Type B pancreatic cell (in vitro differentiated cells): Measurements from ENCODE around the gene USE1. TPM values are rescaled to one million over a fixed set of nuclear protein-coding genes. Genes with fewer than 3 reads are reported as not detected.

ENCODE experiments used
- DNase-seq: peaks from one replicate; pipeline ENCODE4 v3.0.0; 2021; ENCODE audit warnings: mixed read lengths; ENCODE audit not compliant: unreplicated experiment; ENCODE audit errors: extremely low spot score
- H3K27ac Mint-ChIP-seq: 2 replicates; pipeline ENCODE4 v1.8.0; 2021; ENCODE audit warnings: mild to moderate bottlenecking, mixed read lengths
- H3K27me3 Mint-ChIP-seq: 2 replicates; pipeline ENCODE4 v1.8.0; 2021; ENCODE audit warnings: mixed read lengths
- H3K36me3 Mint-ChIP-seq: 2 replicates; pipeline ENCODE4 v1.8.0; 2021; ENCODE audit warnings: mixed read lengths
- H3K4me1 Mint-ChIP-seq: one replicate; pipeline ENCODE4 v1.8.0; 2021; ENCODE audit warnings: mixed read lengths; ENCODE audit not compliant: unreplicated experiment
- H3K4me3 Mint-ChIP-seq: 2 replicates; pipeline ENCODE4 v1.8.0; 2021; ENCODE audit warnings: mild to moderate bottlenecking, mixed read lengths
- H3K9me3 Mint-ChIP-seq: 2 replicates; pipeline ENCODE4 v1.8.0; 2021; ENCODE audit warnings: mixed read lengths
- CTCF ChIP-seq: fragments of 200-600 bp; sonication (generic); conservative IDR thresholded peaks from 2 replicates; pipeline ENCODE4 v1.5.0; 2021; ENCODE audit warnings: antibody characterized with exemption, mild to moderate bottlenecking
- total RNA-seq: library from RNA; stranded (reverse); gene quantifications from 2 replicates; pipeline ENCODE4 v1.2.1, GENCODE V29; 2021; ENCODE audit warnings: low replicate concordance

Gene USE1
- total RNA-seq, 1 donor from 2014 or later = 22.3 TPM

DNA sequence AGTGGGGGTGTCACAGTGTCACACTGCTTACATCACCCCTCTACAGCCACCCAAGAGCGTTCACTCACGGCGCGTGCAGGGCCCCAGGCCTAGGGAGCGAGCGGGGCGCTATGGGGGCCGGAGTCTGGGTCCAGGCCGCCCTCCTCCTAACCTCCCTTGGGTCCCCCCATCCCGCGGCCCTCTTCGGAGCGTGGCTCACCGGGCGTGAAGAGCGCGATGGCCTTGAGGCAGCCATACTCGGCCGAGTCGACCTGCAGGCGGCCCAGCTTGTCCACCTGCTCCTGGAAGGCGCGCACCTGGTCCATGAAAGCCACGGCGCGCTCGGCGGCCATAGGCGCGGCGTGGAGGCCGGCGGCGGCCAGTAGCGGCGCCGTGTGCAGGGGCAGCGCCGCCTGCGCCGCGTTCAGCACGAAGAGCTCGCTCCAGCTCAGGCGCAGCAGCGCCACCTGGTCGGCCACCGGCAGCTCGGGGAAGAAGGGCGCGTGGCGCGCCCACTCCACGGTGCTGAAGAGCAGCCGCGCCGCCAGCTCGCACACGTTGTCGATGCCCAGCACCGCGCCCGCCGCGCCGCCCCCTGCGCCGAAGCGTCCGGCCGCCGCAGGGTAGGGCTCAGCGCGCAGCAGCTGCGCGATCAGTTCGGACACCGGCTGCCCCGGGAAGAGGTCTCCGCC is 20.3 kb downstream of the USE1 start:
- H3K4me1 Mint-ChIP-seq = peaks cover 5% of the 10 kb centered on the region
- peaks cover 8% of the 10 kb centered on the region for H3K36me3 Mint-ChIP-seq
- no peak for DNase-seq
- peak overlapping the region; percentile 54 for H3K4me3 Mint-ChIP-seq
- peak; percentile 56 for TF ChIP-seq CTCF
- H3K9me3 Mint-ChIP-seq = no peaks in the 10 kb centered on the region
- H3K27ac Mint-ChIP-seq = no peak overlapping the region
- no peaks in the 10 kb centered on the region for H3K27me3 Mint-ChIP-seq

DNA sequence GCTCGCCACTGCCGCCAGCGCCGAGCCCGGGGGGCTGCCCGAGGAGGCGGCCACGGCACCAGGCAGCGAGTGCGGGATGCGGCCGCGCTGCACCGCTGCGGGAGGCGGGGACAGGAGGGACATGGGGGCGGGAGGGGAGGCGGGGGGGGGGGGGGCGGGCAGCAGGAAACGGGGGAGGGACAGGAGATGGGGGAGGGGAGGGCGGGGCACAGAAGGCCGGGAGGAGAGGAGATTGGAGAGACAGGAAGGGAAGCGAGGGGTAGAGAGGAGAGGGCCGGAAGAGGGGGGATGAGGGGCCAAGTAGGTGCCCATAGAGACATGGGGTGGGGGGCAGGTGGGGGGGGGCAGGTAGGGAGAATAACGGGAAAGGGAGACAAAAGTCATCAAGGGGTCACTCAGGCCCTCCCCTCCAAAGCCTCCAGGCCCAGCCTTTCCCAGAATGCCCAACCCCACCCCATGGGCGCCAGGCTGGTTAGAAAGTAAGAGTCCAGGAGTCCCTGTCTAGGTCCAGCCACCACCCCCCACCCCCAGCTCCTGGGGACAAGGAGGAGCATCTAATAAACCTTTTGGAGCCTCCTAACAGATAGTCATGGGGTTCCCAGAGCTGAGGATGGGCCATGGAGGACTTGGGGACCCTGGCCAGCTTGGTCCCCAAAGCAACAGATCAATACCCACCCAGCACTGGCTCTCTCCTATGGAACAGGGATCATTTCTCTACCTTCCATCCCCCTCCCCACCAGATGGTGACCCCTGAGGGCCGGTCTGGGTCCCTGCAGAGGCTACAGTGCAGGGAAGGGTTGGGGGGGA is 21.0 kb downstream of the USE1 start:
- no peak for DNase-seq
- peaks cover 8% of the 10 kb centered on the region for H3K36me3 Mint-ChIP-seq
- no peak overlapping the region for H3K27ac Mint-ChIP-seq
- no peaks in the 10 kb centered on the region for H3K9me3 Mint-ChIP-seq
- TF ChIP-seq CTCF = no peak
- H3K4me1 Mint-ChIP-seq = peaks cover 12% of the 10 kb centered on the region
- H3K27me3 Mint-ChIP-seq = no peaks in the 10 kb centered on the region
- no peak overlapping the region for H3K4me3 Mint-ChIP-seq

- peaks cover 8% of the 10 kb centered on the region for H3K36me3 Mint-ChIP-seq
Measured at GRCh38 chr19:17236811-17237543, 21.8 kb downstream of the USE1 start.

GRCh38 chr19:17237747-17238706 is 22.9 kb downstream of the USE1 start:
- TF ChIP-seq CTCF = no peak
- Mint-ChIP-seq H3K4me3 (no peak overlapping the region), H3K9me3 (no peaks in the 10 kb centered on the region), H3K36me3 (peaks cover 8% of the 10 kb centered on the region), H3K4me1 (peaks cover 21% of the 10 kb centered on the region), H3K27ac (peak overlapping the region; percentile 74), H3K27me3 (no peaks in the 10 kb centered on the region)
- DNase-seq = no peak

More at GRCh38 chr19:17236811-17237543, 21.8 kb downstream of the USE1 start:
- TF ChIP-seq CTCF = no peak
- Mint-ChIP-seq H3K4me3 (peak overlapping the region; percentile 58), H3K27ac (no peak overlapping the region), H3K9me3 (no peaks in the 10 kb centered on the region), H3K4me1 (peaks cover 17% of the 10 kb centered on the region), H3K27me3 (no peaks in the 10 kb centered on the region)
- no peak for DNase-seq
